Neural progenitor cell (in vitro differentiated cells): Measurements from ENCODE around the gene OMA1. TPM values are rescaled to one million over a fixed set of nuclear protein-coding genes. Genes with fewer than 3 reads are reported as not detected.
"Not testable (repeated sequence)": the region's sequence is repeated elsewhere in the genome, so short reads cannot be mapped to it uniquely, and the experiment has no call there.

Experiments
- DNase-seq: peaks from one replicate; pipeline ENCODE4 v3.0.0-alpha.2; 2016; ENCODE audit warnings: low spot score
- H2AFZ ChIP-seq: fragments of 200-600 bp; sonication (generic); replicated peaks from 2 replicates; pipeline ENCODE4 v1.6.1; 2016; ENCODE audit warnings: antibody characterized with exemption
- H3F3A ChIP-seq: fragments of 200-600 bp; sonication (generic); 2 replicates; pipeline ENCODE4 v1.6.1; 2016; ENCODE audit warnings: antibody characterized with exemption, low read depth
- H3K27ac ChIP-seq: fragments of 200-600 bp; sonication (generic); 2 replicates; pipeline ENCODE4 v1.5.1; 2016; ENCODE audit warnings: mild to moderate bottlenecking
- H3K27me3 ChIP-seq: fragments of 200-600 bp; sonication (generic); 2 replicates; pipeline ENCODE4 v1.6.1; 2016; ENCODE audit warnings: mild to moderate bottlenecking, moderate library complexity
- H3K36me3 ChIP-seq: fragments of 200-600 bp; sonication (generic); 2 replicates; pipeline ENCODE4 v1.5.1; 2016
- H3K4me1 ChIP-seq: fragments of 200-600 bp; sonication (generic); 2 replicates; pipeline ENCODE4 v1.6.1; 2016; ENCODE audit warnings: mixed run types
- H3K4me2 ChIP-seq: fragments of 200-600 bp; sonication (generic); 2 replicates; pipeline ENCODE4 v1.6.1; 2016
- H3K4me3 ChIP-seq: fragments of 200-600 bp; sonication (generic); 2 replicates; pipeline ENCODE4 v1.5.1; 2016
- H3K79me2 ChIP-seq: fragments of 200-600 bp; sonication (generic); 2 replicates; pipeline ENCODE4 v1.6.1; 2016; ENCODE audit warnings: low read depth
- H3K9ac ChIP-seq: fragments of 200-600 bp; sonication (generic); 2 replicates; pipeline ENCODE4 v1.6.1; 2016
- H3K9me3 ChIP-seq: fragments of 200-600 bp; sonication (generic); 2 replicates; pipeline ENCODE4 v1.5.1; 2016; ENCODE audit warnings: low read depth
- H4K20me1 ChIP-seq: fragments of 200-600 bp; sonication (generic); 2 replicates; pipeline ENCODE4 v1.6.1; 2016; ENCODE audit warnings: low read depth
- H3K27ac Mint-ChIP-seq: 3 replicates; pipeline ENCODE4 v1.8.0; 2021; ENCODE audit warnings: mixed read lengths
- H3K27me3 Mint-ChIP-seq: 2 replicates; pipeline ENCODE4 v1.8.0; 2022; ENCODE audit warnings: low read depth, mild to moderate bottlenecking, inconsistent platforms, moderate library complexity, mixed read lengths; ENCODE audit not compliant: insufficient read depth
- H3K36me3 Mint-ChIP-seq: 3 replicates; pipeline ENCODE4 v1.8.0; 2021; ENCODE audit warnings: mixed read lengths
- H3K4me1 Mint-ChIP-seq: 3 replicates; pipeline ENCODE4 v1.8.0; 2021; ENCODE audit warnings: mixed read lengths
- H3K4me3 Mint-ChIP-seq: 3 replicates; pipeline ENCODE4 v1.8.0; 2021; ENCODE audit warnings: mild to moderate bottlenecking, moderate library complexity, mixed read lengths
- H3K9me3 Mint-ChIP-seq: 3 replicates; pipeline ENCODE4 v1.8.0; 2020; ENCODE audit warnings: mixed read lengths
- CTCF ChIP-seq: fragments of 200-600 bp; sonication (generic); IDR thresholded peaks from 2 replicates; pipeline ENCODE4 v1.5.1; 2017; ENCODE audit warnings: antibody characterized with exemption, mild to moderate bottlenecking
- EZH2 ChIP-seq: fragments of 200-600 bp; sonication (generic); IDR thresholded peaks from 2 replicates; pipeline ENCODE4 v1.6.1; 2017; ENCODE audit warnings: antibody characterized with exemption, mild to moderate bottlenecking, moderate library complexity
- EZH2phosphoT487 ChIP-seq: fragments of 200-600 bp; sonication (generic); IDR thresholded peaks from 2 replicates; pipeline ENCODE4 v1.6.1; 2017; ENCODE audit warnings: antibody characterized with exemption
- total RNA-seq: library from RNA; depleted of rRNA; stranded (reverse); fragments of >200 nt; gene quantifications from 2 replicates; pipeline ENCODE4 v1.2.3, GENCODE V29; 2015; ENCODE audit warnings: low replicate concordance

Gene OMA1
- total RNA-seq, 1 donor from 2014 or later = 19.8 TPM

- H3K79me2 ChIP-seq = no peaks in the 10 kb centered on the region
- no peak overlapping the region for H2AFZ ChIP-seq
- Mint-ChIP-seq H3K36me3 (no peaks in the 10 kb centered on the region), H3K27me3 (peaks cover 4% of the 10 kb centered on the region), H3K4me3 (no peak overlapping the region), H3K4me1 (no peaks in the 10 kb centered on the region), H3K27ac (no peak overlapping the region), H3K9me3 (peaks cover 8% of the 10 kb centered on the region)
- H3K4me1 ChIP-seq = no peaks in the 10 kb centered on the region
- TF ChIP-seq EZH2 (no peak), CTCF (no peak), EZH2phosphoT487 (no peak)
- H3K27me3 ChIP-seq = peaks cover 10% of the 10 kb centered on the region
- no peak overlapping the region for H3K9ac ChIP-seq
- H3F3A ChIP-seq = no peaks in the 10 kb centered on the region
- H3K4me3 ChIP-seq = no peak overlapping the region
- H3K9me3 ChIP-seq = no peaks in the 10 kb centered on the region
- H3K27ac ChIP-seq = no peak overlapping the region
- DNase-seq = no peak
- H4K20me1 ChIP-seq = no peaks in the 10 kb centered on the region
- no peak overlapping the region for H3K4me2 ChIP-seq
- H3K36me3 ChIP-seq = no peaks in the 10 kb centered on the region
These were observed 37.0 kb upstream of the OMA1 start for GRCh38 chr1:58583496-58583895.

- H3F3A ChIP-seq, H3K4me1 ChIP-seq, H3K79me2 ChIP-seq, H3K27ac ChIP-seq, H3K27ac Mint-ChIP-seq, H3K36me3 ChIP-seq, H2AFZ ChIP-seq, H3K4me1 Mint-ChIP-seq, H4K20me1 ChIP-seq, H3K4me2 ChIP-seq, H3K4me3 Mint-ChIP-seq, H3K9me3 ChIP-seq, H3K4me3 ChIP-seq, H3K9ac ChIP-seq, H3K36me3 Mint-ChIP-seq, DNase-seq: not testable (repeated sequence)
- peaks cover 23% of the 10 kb centered on the region for H3K27me3 ChIP-seq
- peaks cover 10% of the 10 kb centered on the region for H3K27me3 Mint-ChIP-seq
- H3K9me3 Mint-ChIP-seq = peaks cover 11% of the 10 kb centered on the region
These were observed 35.6 kb upstream of the OMA1 start for GRCh38 chr1:58582143-58582542.

DNA sequence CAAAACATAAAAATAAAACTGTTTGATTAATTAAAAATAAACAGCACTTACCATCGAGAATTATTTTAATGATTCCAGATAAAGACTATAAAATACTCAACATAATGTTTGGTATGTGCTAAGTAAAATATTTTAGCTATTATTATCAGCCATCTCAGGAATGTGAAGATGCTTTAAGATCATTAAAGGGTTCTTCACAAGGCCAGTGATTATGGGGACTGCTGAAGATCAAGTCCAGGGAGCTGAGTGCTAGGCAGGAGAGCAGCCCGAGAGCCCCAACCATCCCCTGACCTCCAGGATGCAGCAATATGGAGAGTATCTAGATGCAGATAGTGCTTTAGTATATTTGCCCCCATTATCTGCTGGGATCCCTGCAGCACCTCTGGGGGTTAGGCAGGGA is 35.1 kb upstream of the OMA1 start:
- peaks cover 6% of the 10 kb centered on the region for H3F3A ChIP-seq
- peaks cover 11% of the 10 kb centered on the region for H3K27me3 Mint-ChIP-seq
- H3K27ac Mint-ChIP-seq = no peak overlapping the region
- no peak overlapping the region for H3K4me3 Mint-ChIP-seq
- no peaks in the 10 kb centered on the region for H3K4me1 ChIP-seq
- no peaks in the 10 kb centered on the region for H3K36me3 ChIP-seq
- no peaks in the 10 kb centered on the region for H3K79me2 ChIP-seq
- no peaks in the 10 kb centered on the region for H4K20me1 ChIP-seq
- no peak overlapping the region for H3K9ac ChIP-seq
- no peaks in the 10 kb centered on the region for H3K9me3 ChIP-seq
- no peak overlapping the region for H2AFZ ChIP-seq
- TF ChIP-seq CTCF = no peak
- TF ChIP-seq EZH2 = no peak
- no peak for TF ChIP-seq EZH2phosphoT487
- no peak overlapping the region for H3K27ac ChIP-seq
- H3K27me3 ChIP-seq = peaks cover 28% of the 10 kb centered on the region
- H3K4me1 Mint-ChIP-seq = peaks cover 3% of the 10 kb centered on the region
- no peak for DNase-seq
- peaks cover 3% of the 10 kb centered on the region for H3K36me3 Mint-ChIP-seq
- no peak overlapping the region for H3K4me2 ChIP-seq
- peaks cover 11% of the 10 kb centered on the region for H3K9me3 Mint-ChIP-seq
- no peak overlapping the region for H3K4me3 ChIP-seq

- TF ChIP-seq EZH2phosphoT487 (no peak), CTCF (no peak), EZH2 (no peak)
- Histone ChIP-seq H3K9me3 (no peaks in the 10 kb centered on the region), H3K79me2 (no peaks in the 10 kb centered on the region), H3K4me1 (no peaks in the 10 kb centered on the region), H3K4me2 (no peak overlapping the region), H3K36me3 (no peaks in the 10 kb centered on the region), H3K9ac (no peak overlapping the region), H3K4me3 (no peak overlapping the region), H3F3A (peaks cover 6% of the 10 kb centered on the region), H3K27ac (no peak overlapping the region), H4K20me1 (no peaks in the 10 kb centered on the region), H3K27me3 (peaks cover 43% of the 10 kb centered on the region), H2AFZ (no peak overlapping the region)
- Mint-ChIP-seq H3K36me3 (peaks cover 8% of the 10 kb centered on the region), H3K27ac (no peak overlapping the region), H3K4me1 (peaks cover 3% of the 10 kb centered on the region), H3K4me3 (no peak overlapping the region), H3K27me3 (peaks cover 24% of the 10 kb centered on the region), H3K9me3 (peaks cover 19% of the 10 kb centered on the region)
- DNase-seq = no peak
These were observed 33.7 kb upstream of the OMA1 start for GRCh38 chr1:58580186-58580585.
